AG04449 (cell line): ENCODE data around the gene IL17RD.

Experiments
- CTCF ChIA-PET: fragments of 350-600 bp; formaldehyde crosslinking; extraction: SDS; loops from one replicate; lab custom pipeline; 2021; ENCODE audit warnings: antibody characterized with exemption; lab: Yijun Ruan, JAX
- POLR2A ChIA-PET: fragments of 400-600, 350-600 bp; formaldehyde crosslinking; extraction: SDS; loops from one replicate; lab custom pipeline; 2020; ENCODE audit warnings: antibody characterized with exemption, inconsistent platforms; lab: Yijun Ruan, JAX
- DNase-seq: peaks from one replicate; pipeline ENCODE4 v3.0.0-alpha.2; 2010; ENCODE audit warnings: low read depth, low spot score
- H3K4me3 ChIP-seq: 2 replicates; pipeline ENCODE4 v1.5.1; 2011; ENCODE audit warnings: low read depth, mild to moderate bottlenecking, control low read depth, low read length
- CTCF ChIP-seq: IDR thresholded peaks from one replicate; pipeline ENCODE4 v1.5.1; 2011; ENCODE audit warnings: mild to moderate bottlenecking, moderate library complexity, low read length, control low read depth, inconsistent platforms; ENCODE audit not compliant: insufficient read depth; ENCODE audit errors: missing control alignments

Gene IL17RD

GRCh38 chr3:57161915-57162314, 3.2 kb downstream of the IL17RD start:
- no peak overlapping the region for H3K4me3 ChIP-seq
- POLR2A ChIA-PET = no interaction called here
- DNase-seq = no peak
- CTCF ChIA-PET = no interaction called here
- no peak for TF ChIP-seq CTCF

- TF ChIP-seq CTCF = no peak
Observed at GRCh38 chr3:57160765-57161538, 4.2 kb downstream of the IL17RD start.

DNA sequence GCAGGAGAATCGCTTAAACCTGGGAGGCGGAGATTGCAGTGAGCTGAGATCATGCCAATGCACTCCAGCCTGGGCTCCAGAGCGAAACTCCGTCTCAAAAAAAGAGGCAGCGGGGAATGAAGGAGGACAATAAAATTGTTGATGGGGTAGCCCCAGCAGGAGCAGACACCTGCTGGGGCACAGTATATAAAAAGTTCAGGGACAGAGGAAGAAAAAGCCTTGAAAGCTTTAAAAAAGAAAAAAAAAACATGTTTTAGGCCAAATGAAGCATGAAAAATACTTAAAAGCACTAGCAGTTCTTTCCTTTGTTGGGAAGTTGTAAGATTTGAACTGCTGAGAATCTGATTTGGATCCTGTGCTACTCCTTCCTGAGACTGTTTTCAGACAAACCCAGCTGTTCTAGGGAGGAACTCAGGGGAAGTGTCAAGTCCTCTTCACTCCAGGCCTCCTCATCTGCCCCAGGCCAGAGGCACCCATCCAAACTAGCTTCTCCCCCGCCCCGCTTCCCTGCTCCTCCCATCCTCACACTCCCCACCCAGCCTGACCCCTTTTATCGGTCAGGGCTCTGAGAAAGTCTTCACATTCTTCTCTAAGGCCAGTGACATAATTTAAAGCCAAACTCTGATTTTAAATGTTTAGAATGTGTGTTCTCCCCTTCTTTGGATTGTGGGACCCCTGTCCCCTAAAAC, 4.9 kb downstream of the IL17RD start:
- no peak overlapping the region for H3K4me3 ChIP-seq
- ChIA-PET POLR2A (no interaction called here), CTCF (interaction anchor here (4.0 kb wide), 1 partner anchor 10 kb away, joined by 39 read pairs; no protein-coding TSS in a partner anchor)
- no peak for TF ChIP-seq CTCF
- DNase-seq = no peak

More at GRCh38 chr3:57160765-57161538, 4.2 kb downstream of the IL17RD start:
- POLR2A ChIA-PET = no interaction called here
- CTCF ChIA-PET = interaction anchor here (0.8 to 4.0 kb wide), 3 partner anchors 9 to 60 kb away, joined by 3 to 39 read pairs (median 3); no protein-coding TSS in a partner anchor
- DNase-seq = no peak
- H3K4me3 ChIP-seq = no peak overlapping the region

GRCh38 chr3:57158813-57159738, 6.1 kb downstream of the IL17RD start:
- POLR2A ChIA-PET = no interaction called here
- H3K4me3 ChIP-seq = no peak overlapping the region
- no peak for TF ChIP-seq CTCF
- DNase-seq = no peak
- CTCF ChIA-PET = interaction anchor here (1.1 to 4.0 kb wide), 2 partner anchors 11 to 170 kb away, joined by 3 to 39 read pairs; no protein-coding TSS in a partner anchor

- TF ChIP-seq CTCF = no peak
- no peak overlapping the region for H3K4me3 ChIP-seq
- ChIA-PET CTCF (interaction anchor here (1.1 to 4.0 kb wide), 2 partner anchors 12 to 170 kb away, joined by 3 to 39 read pairs; no protein-coding TSS in a partner anchor), POLR2A (no interaction called here)
- DNase-seq = no peak
Observed at GRCh38 chr3:57158325-57158724, 6.8 kb downstream of the IL17RD start.
